BLaER1 (cell line): ENCODE measurements around the gene NBEAL2.
"Not testable (repeated sequence)": the region's sequence is repeated elsewhere in the genome, so short reads cannot be mapped to it uniquely, and the experiment has no call there.

Source experiments
- H3K27ac ChIP-seq: shearing (Covaris generic); formaldehyde crosslinking; 2 replicates; pipeline ENCODE4 v1.8.1; 2022
- H3K27me3 ChIP-seq: shearing (Covaris generic); formaldehyde crosslinking; 2 replicates; pipeline ENCODE4 v1.8.1; 2022
- H3K36me3 ChIP-seq: shearing (Covaris generic); formaldehyde crosslinking; 2 replicates; pipeline ENCODE4 v1.8.1; 2022
- H3K4me1 ChIP-seq: shearing (Covaris generic); formaldehyde crosslinking; 2 replicates; pipeline ENCODE4 v1.8.1; 2022
- H3K4me2 ChIP-seq: shearing (Covaris generic); formaldehyde crosslinking; 2 replicates; pipeline ENCODE4 v1.8.1; 2022
- H3K4me3 ChIP-seq: shearing (Covaris generic); formaldehyde crosslinking; 2 replicates; pipeline ENCODE4 v1.8.1; 2022
- H3K9ac ChIP-seq: shearing (Covaris generic); formaldehyde crosslinking; 2 replicates; pipeline ENCODE4 v1.8.1; 2022
- H3K9me3 ChIP-seq: shearing (Covaris generic); formaldehyde crosslinking; 2 replicates; pipeline ENCODE4 v1.8.1; 2022
- H4K20me1 ChIP-seq: shearing (Covaris generic); formaldehyde crosslinking; 2 replicates; pipeline ENCODE4 v1.8.1; 2022
- Cebpa-rat ChIP-seq: shearing (Covaris generic); IDR thresholded peaks from 2 replicates; pipeline ENCODE4 v1.8.1; 2022

The NBEAL2 gene

DNA sequence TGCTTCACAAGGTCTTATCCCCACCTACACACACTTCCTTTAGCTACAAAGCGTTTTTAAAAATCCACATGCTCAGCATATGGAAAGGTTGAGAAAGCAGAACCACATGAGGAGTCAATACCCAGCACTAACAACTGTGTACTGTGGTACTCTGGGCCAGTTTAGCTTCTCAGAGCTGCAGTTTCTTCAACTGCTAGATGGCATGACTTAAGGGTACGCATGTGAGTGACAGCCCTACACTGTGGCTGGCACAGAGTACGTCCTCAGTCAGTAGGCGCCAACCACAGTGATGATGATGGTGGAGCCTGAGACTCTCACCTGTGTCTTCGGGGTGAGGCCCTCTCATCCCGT, 20.3 kb upstream of the NBEAL2 start:
- no peak overlapping the region for H3K4me3 ChIP-seq
- peaks cover 68% of the 10 kb centered on the region for H3K36me3 ChIP-seq
- no peak overlapping the region for H3K27ac ChIP-seq
- peaks cover 90% of the 10 kb centered on the region for H4K20me1 ChIP-seq
- H3K4me2 ChIP-seq, result peak overlapping the region; percentile 29
- peaks cover 13% of the 10 kb centered on the region for H3K9me3 ChIP-seq
- peaks cover 66% of the 10 kb centered on the region for H3K4me1 ChIP-seq
- no peak overlapping the region for H3K9ac ChIP-seq
- H3K27me3 ChIP-seq, result no peaks in the 10 kb centered on the region
- TF ChIP-seq Cebpa-rat, result no peak

DNA sequence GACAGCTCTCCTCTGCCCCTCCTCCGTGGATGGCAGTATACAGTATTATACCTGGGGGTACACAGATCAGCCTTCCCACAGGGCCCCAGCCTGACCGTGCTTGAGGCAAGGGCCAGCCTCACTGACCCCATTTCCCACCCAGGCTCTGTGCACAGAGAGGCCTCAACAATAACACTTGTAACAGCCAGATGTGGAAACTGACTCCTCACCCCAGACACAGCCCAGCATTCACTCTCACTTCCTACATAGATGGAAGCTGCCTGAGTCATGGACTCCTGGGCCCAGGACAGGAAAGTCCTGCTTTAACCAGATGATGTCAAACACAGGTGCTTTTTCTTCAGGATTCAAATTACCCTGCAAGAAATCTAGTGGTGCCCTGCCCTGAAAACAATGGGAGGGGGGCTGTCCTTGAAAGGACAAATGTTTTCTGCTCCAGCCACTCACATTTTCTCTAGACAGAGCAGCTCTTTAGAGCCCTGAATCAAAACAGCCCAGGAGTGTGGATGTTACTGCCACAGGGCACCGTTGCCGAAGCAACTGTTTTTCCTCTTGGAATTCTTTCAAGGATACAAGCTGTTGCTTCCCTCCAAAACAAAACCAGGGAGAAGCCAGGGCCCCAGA, 19.3 kb upstream of the NBEAL2 start:
- H3K4me2 ChIP-seq, result peak overlapping the region; percentile 12; the same call in 1 of the 2 replicates
- H3K9ac ChIP-seq, result no peak overlapping the region
- H3K4me3 ChIP-seq, result no peak overlapping the region
- no peak for TF ChIP-seq Cebpa-rat
- no peak overlapping the region for H3K27ac ChIP-seq
- H3K9me3 ChIP-seq, result peaks cover 21% of the 10 kb centered on the region
- peaks cover 56% of the 10 kb centered on the region for H3K4me1 ChIP-seq
- H4K20me1 ChIP-seq, result peaks cover 84% of the 10 kb centered on the region
- no peaks in the 10 kb centered on the region for H3K27me3 ChIP-seq
- peaks cover 73% of the 10 kb centered on the region for H3K36me3 ChIP-seq

- Histone ChIP-seq H3K4me2 (no peak overlapping the region), H3K9me3 (peaks cover 27% of the 10 kb centered on the region), H3K27ac (no peak overlapping the region), H3K36me3 (peaks cover 75% of the 10 kb centered on the region), H3K4me1 (peaks cover 56% of the 10 kb centered on the region), H3K27me3 (no peaks in the 10 kb centered on the region), H3K9ac (no peak overlapping the region), H3K4me3 (no peak overlapping the region), H4K20me1 (peaks cover 84% of the 10 kb centered on the region)
- TF ChIP-seq Cebpa-rat, result no peak
Measured at GRCh38 chr3:46960835-46961234, 18.6 kb upstream of the NBEAL2 start.

- H3K4me3 ChIP-seq, result no peak overlapping the region
- peaks cover 46% of the 10 kb centered on the region for H3K4me1 ChIP-seq
- H3K27ac ChIP-seq, result no peak overlapping the region
- TF ChIP-seq Cebpa-rat, result no peak
- no peaks in the 10 kb centered on the region for H3K27me3 ChIP-seq
- H3K9ac ChIP-seq, result no peak overlapping the region
- no peak overlapping the region for H3K4me2 ChIP-seq
- H3K36me3 ChIP-seq, result peaks cover 80% of the 10 kb centered on the region
- H4K20me1 ChIP-seq, result peaks cover 84% of the 10 kb centered on the region
- H3K9me3 ChIP-seq, result peaks cover 36% of the 10 kb centered on the region
Measured at GRCh38 chr3:46962427-46962826, 17.0 kb upstream of the NBEAL2 start.

DNA sequence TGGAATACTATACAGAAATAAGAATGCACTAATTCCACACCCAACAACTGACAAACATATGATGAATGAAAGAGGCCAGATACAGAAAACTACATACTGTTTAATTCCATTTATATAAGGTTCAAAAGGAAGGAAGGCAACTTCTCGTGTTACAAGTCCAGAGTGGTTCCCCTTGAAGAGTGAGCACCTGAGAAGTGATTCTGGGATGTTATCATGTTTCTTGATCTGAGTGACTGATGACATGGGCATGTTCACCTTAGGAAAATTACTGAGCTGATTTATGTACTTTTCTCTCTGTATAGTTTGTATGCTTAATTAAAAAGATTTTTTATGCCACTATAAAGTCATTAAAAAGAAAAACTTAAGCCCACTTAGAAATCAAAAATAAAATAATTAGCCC, 16.5 kb upstream of the NBEAL2 start:
- Histone ChIP-seq H3K4me3 (no peak overlapping the region), H3K9me3 (peaks cover 36% of the 10 kb centered on the region), H3K4me1 (peaks cover 49% of the 10 kb centered on the region), H3K9ac (no peak overlapping the region), H3K27me3 (no peaks in the 10 kb centered on the region), H3K36me3 (peaks cover 80% of the 10 kb centered on the region), H3K27ac (no peak overlapping the region), H3K4me2 (no peak overlapping the region), H4K20me1 (peaks cover 84% of the 10 kb centered on the region)
- no peak for TF ChIP-seq Cebpa-rat

- Histone ChIP-seq H3K36me3 (peaks cover 84% of the 10 kb centered on the region), H3K4me1 (peaks cover 48% of the 10 kb centered on the region), H4K20me1 (peaks cover 84% of the 10 kb centered on the region), H3K9me3 (peaks cover 36% of the 10 kb centered on the region)
- H3K9ac ChIP-seq, H3K4me3 ChIP-seq, H3K4me2 ChIP-seq, H3K27ac ChIP-seq, H3K27me3 ChIP-seq: not testable (repeated sequence)
Measured at GRCh38 chr3:46964038-46964590, 15.4 kb upstream of the NBEAL2 start.

DNA sequence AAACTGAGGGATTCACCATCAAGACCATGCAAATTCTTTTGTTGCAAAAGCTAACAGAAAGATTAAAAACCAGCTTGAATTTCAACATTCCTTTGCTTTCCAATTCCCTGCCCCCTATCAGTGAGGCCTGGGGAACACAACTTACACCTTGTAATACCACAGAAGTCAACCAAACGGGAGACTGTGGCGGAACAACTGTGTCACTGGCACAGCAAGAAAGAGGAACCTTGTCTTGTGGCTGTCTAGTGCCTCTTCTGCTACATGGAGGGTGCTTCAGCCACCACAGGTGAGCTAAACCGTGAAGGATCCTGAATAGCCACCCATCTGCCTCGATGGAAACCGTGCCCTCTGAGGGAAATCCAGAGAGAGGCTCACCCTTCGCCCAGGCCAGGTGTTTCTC, 14.3 kb upstream of the NBEAL2 start:
- H3K4me2 ChIP-seq, result no peak overlapping the region
- H3K4me3 ChIP-seq, result no peak overlapping the region
- H4K20me1 ChIP-seq, result peaks cover 84% of the 10 kb centered on the region
- no peak overlapping the region for H3K9ac ChIP-seq
- H3K9me3 ChIP-seq, result peaks cover 36% of the 10 kb centered on the region
- H3K27me3 ChIP-seq, result no peaks in the 10 kb centered on the region
- H3K27ac ChIP-seq, result no peak overlapping the region
- peaks cover 47% of the 10 kb centered on the region for H3K4me1 ChIP-seq
- no peak for TF ChIP-seq Cebpa-rat
- peaks cover 84% of the 10 kb centered on the region for H3K36me3 ChIP-seq

- Histone ChIP-seq H3K27me3 (no peaks in the 10 kb centered on the region), H3K4me3 (no peak overlapping the region), H3K4me1 (peaks cover 50% of the 10 kb centered on the region), H3K36me3 (peaks cover 84% of the 10 kb centered on the region), H3K4me2 (no peak overlapping the region), H3K9me3 (peaks cover 36% of the 10 kb centered on the region), H4K20me1 (peaks cover 84% of the 10 kb centered on the region), H3K9ac (no peak overlapping the region), H3K27ac (no peak overlapping the region)
- TF ChIP-seq Cebpa-rat, result no peak
Measured at GRCh38 chr3:46966811-46967210, 12.7 kb upstream of the NBEAL2 start.

- H3K9ac ChIP-seq, result no peak overlapping the region
- peaks cover 91% of the 10 kb centered on the region for H4K20me1 ChIP-seq
- peak overlapping the region; percentile 19; the same call in 1 of the 2 replicates for H3K4me2 ChIP-seq
- H3K4me3 ChIP-seq, result no peak overlapping the region
- no peaks in the 10 kb centered on the region for H3K27me3 ChIP-seq
- no peak for TF ChIP-seq Cebpa-rat
- H3K9me3 ChIP-seq, result peaks cover 25% of the 10 kb centered on the region
- H3K27ac ChIP-seq, result no peak overlapping the region
- H3K36me3 ChIP-seq, result peaks cover 74% of the 10 kb centered on the region
- H3K4me1 ChIP-seq, result peaks cover 71% of the 10 kb centered on the region
Measured at GRCh38 chr3:46968783-46969428, 10.6 kb upstream of the NBEAL2 start.

GRCh38 chr3:46970391-46971091, 8.9 kb upstream of the NBEAL2 start:
- peak overlapping the region; percentile 24; the same call in 1 of the 2 replicates for H3K9ac ChIP-seq
- peaks cover 66% of the 10 kb centered on the region for H3K36me3 ChIP-seq
- H3K27ac ChIP-seq, result no peak overlapping the region
- no peaks in the 10 kb centered on the region for H3K27me3 ChIP-seq
- peaks cover 83% of the 10 kb centered on the region for H3K4me1 ChIP-seq
- peaks cover 11% of the 10 kb centered on the region for H3K9me3 ChIP-seq
- peak overlapping the region; percentile 72 for H3K4me2 ChIP-seq
- peaks cover 100% of the 10 kb centered on the region for H4K20me1 ChIP-seq
- no peak for TF ChIP-seq Cebpa-rat
- H3K4me3 ChIP-seq, result no peak overlapping the region
